Liver (tissue), 9 donors: ENCODE results near the gene TSPAN13. TPM values are rescaled to one million over a fixed set of nuclear protein-coding genes. Genes with fewer than 3 reads are reported as not detected.

Experiments used
- DNase-seq: peaks from one replicate; pipeline ENCODE4 v3.0.0-alpha.2; 2017; ENCODE audit warnings: low spot score
- H3K27ac ChIP-seq, 2 donors: one replicate each; pipeline ENCODE4 v1.7.0; 2013; ENCODE audit warnings: inconsistent platforms in 2 of 2, low read length in 2 of 2, control low read depth in 1 of 2, low read depth in 1 of 2, mild to moderate bottlenecking in 1 of 2
- H3K27me3 ChIP-seq, 4 donors: one replicate each; pipeline versions ENCODE4 v1.6.1 to v1.7.0; 2013; ENCODE audit warnings: low read length in 3 of 4, inconsistent platforms in 1 of 4, mild to moderate bottlenecking in 1 of 4, moderate library complexity in 1 of 4; ENCODE audit not compliant: control insufficient read depth in 4 of 4, insufficient read depth in 4 of 4
- H3K36me3 ChIP-seq, 4 donors: one replicate each; pipeline versions ENCODE4 v1.6.1 to v1.7.0; 2013; ENCODE audit warnings: low read length in 3 of 4, mild to moderate bottlenecking in 3 of 4, low read depth in 1 of 4, moderate library complexity in 1 of 4; ENCODE audit not compliant: control insufficient read depth in 4 of 4, insufficient read depth in 3 of 4
- H3K4me1 ChIP-seq, 4 donors: one replicate each; pipeline versions ENCODE4 v1.6.1 to v1.7.0; 2013; ENCODE audit warnings: low read length in 3 of 4, mild to moderate bottlenecking in 3 of 4, moderate library complexity in 1 of 4; ENCODE audit not compliant: control insufficient read depth in 4 of 4, insufficient read depth in 4 of 4
- H3K4me3 ChIP-seq, 3 donors: one replicate each; pipeline versions ENCODE4 v1.6.1 to v1.7.0; 2013; ENCODE audit warnings: low read length in 3 of 3, control low read depth in 1 of 3, low read depth in 1 of 3, mild to moderate bottlenecking in 1 of 3
- H3K9ac ChIP-seq, 2 donors: one replicate each; pipeline ENCODE4 v1.7.0; 2013; ENCODE audit warnings: low read length in 2 of 2, mild to moderate bottlenecking in 2 of 2, moderate library complexity in 2 of 2, control low read depth in 1 of 2, low read depth in 1 of 2
- H3K9me3 ChIP-seq, 4 donors: one replicate each; pipeline versions ENCODE4 v1.6.1 to v1.7.0; 2013; ENCODE audit warnings: low read length in 3 of 4; ENCODE audit not compliant: control insufficient read depth in 4 of 4
- ATF3 ChIP-seq: IDR thresholded peaks from 2 replicates; pipeline ENCODE4 v1.6.1; 2016; ENCODE audit warnings: antibody characterized with exemption
- CTCF ChIP-seq: fragments of 150-350 bp; IDR thresholded peaks from 2 replicates; pipeline ENCODE4 v1.5.1; 2017; ENCODE audit warnings: improper control_type of control experiment, low read depth, low read length; ENCODE audit not compliant: missing input control
- EGR1 ChIP-seq, 2 donors: IDR thresholded peaks; 2 replicates each; pipeline ENCODE4 v1.6.1; 2016 to 2018; ENCODE audit warnings: antibody characterized with exemption in 2 of 2, low read depth in 2 of 2
- FOXA1 ChIP-seq: IDR thresholded peaks from 2 replicates; pipeline ENCODE4 v1.6.1; 2016; ENCODE audit warnings: antibody characterized with exemption
- FOXA2 ChIP-seq: IDR thresholded peaks from 2 replicates; pipeline ENCODE4 v1.6.1; 2016; ENCODE audit warnings: antibody characterized with exemption
- GABPA ChIP-seq, 2 donors: IDR thresholded peaks in 1 of 2; conservative IDR thresholded peaks in 1 of 2; 2 replicates each; pipeline ENCODE4 v1.6.1; 2016; ENCODE audit warnings: antibody characterized with exemption in 2 of 2, mild to moderate bottlenecking in 1 of 2, moderate library complexity in 1 of 2
- HNF4A ChIP-seq, 2 donors: conservative IDR thresholded peaks; 2 replicates each; pipeline ENCODE4 v1.6.1; 2016; ENCODE audit warnings: antibody characterized with exemption in 2 of 2, mild to moderate bottlenecking in 2 of 2
- NR2F2 ChIP-seq: IDR thresholded peaks from 2 replicates; pipeline ENCODE4 v1.6.1; 2016; ENCODE audit warnings: antibody characterized with exemption
- RAD21 ChIP-seq, 2 donors: IDR thresholded peaks; 2 replicates each; pipeline ENCODE4 v1.6.1; 2016; ENCODE audit warnings: antibody characterized with exemption in 2 of 2, mild to moderate bottlenecking in 2 of 2
- REST ChIP-seq: IDR thresholded peaks from 2 replicates; pipeline ENCODE4 v1.6.1; 2016; ENCODE audit warnings: antibody characterized with exemption, mild to moderate bottlenecking
- RXRA ChIP-seq, 2 donors: IDR thresholded peaks; 2 replicates each; pipeline ENCODE4 v1.6.1; 2017 to 2018; ENCODE audit warnings: antibody characterized with exemption in 2 of 2, mild to moderate bottlenecking in 1 of 2
- SP1 ChIP-seq: IDR thresholded peaks from 2 replicates; pipeline ENCODE4 v1.6.1; 2018; ENCODE audit warnings: antibody characterized with exemption, mild to moderate bottlenecking
- TAF1 ChIP-seq: conservative IDR thresholded peaks from 2 replicates; pipeline ENCODE4 v1.6.1; 2016; ENCODE audit warnings: antibody characterized with exemption, mild to moderate bottlenecking
- YY1 ChIP-seq: IDR thresholded peaks from 2 replicates; pipeline ENCODE4 v1.6.1; 2016; ENCODE audit warnings: antibody characterized with exemption, mild to moderate bottlenecking
- ZBTB33 ChIP-seq: IDR thresholded peaks from 2 replicates; pipeline ENCODE4 v1.6.1; 2016; ENCODE audit warnings: antibody characterized with exemption
- WGBS: extraction: QIAGEN DNeasy Blood & Tissue Kit; methylation state at CpG from one replicate; pipeline ENCODE4 v1.1.7; 2013; 5-methylcytosine and 5-hydroxymethylcytosine counted together
- polyA plus RNA-seq, 2 donors: library from polyadenylated mRNA; stranded (reverse) in 1 of 2; unstranded in 1 of 2; fragments of 200-250 nt in 1 of 2; fragments of >200 nt in 1 of 2; fragmentation: Nextera tagmentation in 1 of 2; extraction: Ambion mirVana in 1 of 2; gene quantifications; one replicate each; pipeline versions ENCODE4 v1.2.1 to v1.2.3, GENCODE V29; 2013 to 2015
- total RNA-seq, 2 donors: library from RNA; depleted of rRNA; stranded (reverse); fragments of >200 nt; gene quantifications; one replicate each; pipeline ENCODE4 v1.2.3, GENCODE V29; 2014
- donor health status: healthy.
- donor health status: healthy.
- donor health status: healthy.
- donor health status: healthy.
- donor health status: healthy.

Gene TSPAN13
- total and polyA plus RNA-seq, 4 donors = 8.9 to 24.4 (median 15.8) TPM

- 93% methylated on average over 1 of the region's 1 CpG for WGBS
Observed at GRCh38 chr7:16741676-16742075, 11.9 kb upstream of the TSPAN13 start.

GRCh38 chr7:16742547-16742946 is 11.0 kb upstream of the TSPAN13 start:
- Histone ChIP-seq H3K4me1 (no peaks in the 10 kb centered on the region), H3K9me3 (no peaks in the 10 kb centered on the region), H3K27ac (no peak overlapping the region), H3K4me3 (no peak overlapping the region), H3K9ac (no peak overlapping the region), H3K36me3 (no peaks in the 10 kb centered on the region), H3K27me3 (no peaks in the 10 kb centered on the region)
- DNase-seq = no peak
- WGBS = 81% methylated on average over 3 of the region's 3 CpGs
- TF ChIP-seq SP1 = no peak
- TF ChIP-seq HNF4A (conservative IDR thresholded peaks at IDR 0.05) = no peak
- no peak for TF ChIP-seq NR2F2
- TF ChIP-seq CTCF = no peak
- no peak for TF ChIP-seq ATF3
- TF ChIP-seq RXRA (IDR thresholded peaks at IDR 0.05) = no peak
- no peak for TF ChIP-seq TAF1
- no peak for TF ChIP-seq GABPA (IDR thresholded peaks at IDR 0.05 in 1 of 2, conservative IDR thresholded peaks at IDR 0.05 in 1 of 2)
- TF ChIP-seq EGR1 (IDR thresholded peaks at IDR 0.05; ENCODE audit: low read depth in 2 of 2) = no peak

More at GRCh38 chr7:16741676-16742075, 11.9 kb upstream of the TSPAN13 start:
- TF ChIP-seq TAF1 (no peak), EGR1 (IDR thresholded peaks at IDR 0.05; ENCODE audit: low read depth in 2 of 2) (no peak), GABPA (IDR thresholded peaks at IDR 0.05 in 1 of 2, conservative IDR thresholded peaks at IDR 0.05 in 1 of 2) (no peak), SP1 (no peak), ZBTB33 (no peak), HNF4A (conservative IDR thresholded peaks at IDR 0.05) (no peak)
- Histone ChIP-seq H3K36me3 (no peaks in the 10 kb centered on the region), H3K27me3 (no peaks in the 10 kb centered on the region), H3K9me3 (no peaks in the 10 kb centered on the region), H3K4me1 (no peaks in the 10 kb centered on the region), H3K27ac (no peak overlapping the region), H3K9ac (no peak overlapping the region), H3K4me3 (no peak overlapping the region)
- DNase-seq = no peak

GRCh38 chr7:16743236-16743635 is 10.3 kb upstream of the TSPAN13 start:
- 26% methylated on average over 4 of the region's 4 CpGs for WGBS
- no peaks in the 10 kb centered on the region for H3K27me3 ChIP-seq
- H3K9ac ChIP-seq = no peak overlapping the region
- TF ChIP-seq EGR1 (IDR thresholded peaks at IDR 0.05; ENCODE audit: low read depth in 2 of 2) (no peak), HNF4A (conservative IDR thresholded peaks at IDR 0.05) (peak in 1 of 2 donors; percentile 46), SP1 (peak; percentile 15), FOXA1 (no peak), RAD21 (IDR thresholded peaks at IDR 0.05) (no peak), REST (no peak), YY1 (peak; percentile 23), FOXA2 (peak; percentile 52), GABPA (IDR thresholded peaks at IDR 0.05 in 1 of 2, conservative IDR thresholded peaks at IDR 0.05 in 1 of 2) (peak; percentile 34 to 64), RXRA (IDR thresholded peaks at IDR 0.05) (no peak), ATF3 (no peak)
- H3K4me1 ChIP-seq = no peaks in the 10 kb centered on the region
- DNase-seq = no peak
- H3K36me3 ChIP-seq = no peaks in the 10 kb centered on the region
- H3K4me3 ChIP-seq = no peak overlapping the region
- H3K27ac ChIP-seq = no peak overlapping the region
- H3K9me3 ChIP-seq = no peaks in the 10 kb centered on the region
